ENCODE measurements around the gene NADSYN1.

DNA sequence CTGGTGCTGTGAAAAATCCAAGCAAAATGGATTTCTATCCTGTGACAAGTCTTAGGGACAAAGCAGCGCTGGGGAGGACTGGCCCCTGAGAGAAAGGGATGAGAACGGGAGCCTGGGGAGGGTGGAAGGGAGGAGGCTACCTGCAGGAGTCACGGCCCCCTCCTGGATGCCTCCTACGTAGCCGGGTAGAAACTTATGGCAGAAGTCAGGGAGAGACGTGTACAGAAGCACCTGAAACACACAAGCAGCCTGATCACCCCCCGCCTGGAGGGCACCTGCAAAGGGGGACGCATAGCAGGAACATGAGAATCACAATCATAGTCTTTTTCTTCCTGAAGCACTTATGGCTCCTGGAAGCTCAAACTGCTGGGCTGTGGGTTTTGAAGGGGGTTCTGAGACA, 10.9 kb upstream of the NADSYN1 start:
- TF ChIP-seq EZH2 (IDR thresholded peaks at IDR 0.05; ENCODE audit: borderline replicate concordance, low read length) = no peak
- TF ChIP-seq, protein P1, sequence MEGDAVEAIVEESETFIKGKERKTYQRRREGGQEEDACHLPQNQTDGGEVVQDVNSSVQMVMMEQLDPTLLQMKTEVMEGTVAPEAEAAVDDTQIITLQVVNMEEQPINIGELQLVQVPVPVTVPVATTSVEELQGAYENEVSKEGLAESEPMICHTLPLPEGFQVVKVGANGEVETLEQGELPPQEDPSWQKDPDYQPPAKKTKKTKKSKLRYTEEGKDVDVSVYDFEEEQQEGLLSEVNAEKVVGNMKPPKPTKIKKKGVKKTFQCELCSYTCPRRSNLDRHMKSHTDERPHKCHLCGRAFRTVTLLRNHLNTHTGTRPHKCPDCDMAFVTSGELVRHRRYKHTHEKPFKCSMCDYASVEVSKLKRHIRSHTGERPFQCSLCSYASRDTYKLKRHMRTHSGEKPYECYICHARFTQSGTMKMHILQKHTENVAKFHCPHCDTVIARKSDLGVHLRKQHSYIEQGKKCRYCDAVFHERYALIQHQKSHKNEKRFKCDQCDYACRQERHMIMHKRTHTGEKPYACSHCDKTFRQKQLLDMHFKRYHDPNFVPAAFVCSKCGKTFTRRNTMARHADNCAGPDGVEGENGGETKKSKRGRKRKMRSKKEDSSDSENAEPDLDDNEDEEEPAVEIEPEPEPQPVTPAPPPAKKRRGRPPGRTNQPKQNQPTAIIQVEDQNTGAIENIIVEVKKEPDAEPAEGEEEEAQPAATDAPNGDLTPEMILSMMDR (IDR thresholded peaks at IDR 0.05; ENCODE audit: low read length) = no peak
